Activated T-cell treated with anti-CD3 and anti-CD28 coated beads for 1 hour (primary cell): ENCODE results near the gene NUDCD3.

ENCODE experiments used
- DNase-seq: peaks from one replicate; pipeline ENCODE4 v3.0.0-alpha.2; 2020; ENCODE audit warnings: low read depth

Gene NUDCD3

GRCh38 chr7:44477938-44478337, 12.5 kb downstream of the NUDCD3 start:
- DNase-seq = no peak

- DNase-seq = peak; percentile 37
Observed at GRCh38 chr7:44477063-44477830, 13.2 kb downstream of the NUDCD3 start.

GRCh38 chr7:44476313-44476712, 14.1 kb downstream of the NUDCD3 start:
- DNase-seq = no peak

GRCh38 chr7:44473295-44473694, 17.2 kb downstream of the NUDCD3 start:
- DNase-seq = no peak

- no peak for DNase-seq
Observed at GRCh38 chr7:44472843-44473242, 17.6 kb downstream of the NUDCD3 start.

- no peak for DNase-seq
Observed at GRCh38 chr7:44471850-44472249, 18.6 kb downstream of the NUDCD3 start.

- DNase-seq = no peak
Observed at GRCh38 chr7:44471436-44471835, 19.0 kb downstream of the NUDCD3 start.

GRCh38 chr7:44470628-44471245, 19.7 kb downstream of the NUDCD3 start:
- no peak for DNase-seq

- no peak for DNase-seq
Observed at GRCh38 chr7:44470135-44470479, 20.4 kb downstream of the NUDCD3 start.

GRCh38 chr7:44469461-44470134, 20.9 kb downstream of the NUDCD3 start:
- DNase-seq = no peak

GRCh38 chr7:44467217-44467548, 23.3 kb downstream of the NUDCD3 start:
- no peak for DNase-seq

- DNase-seq = no peak
Observed at GRCh38 chr7:44466300-44467216, 23.9 kb downstream of the NUDCD3 start.

GRCh38 chr7:44465490-44465889, 25.0 kb downstream of the NUDCD3 start:
- DNase-seq = no peak

- DNase-seq = no peak
Observed at GRCh38 chr7:44463169-44463808, 27.2 kb downstream of the NUDCD3 start.

- DNase-seq = no peak
Observed at GRCh38 chr7:44461387-44461786, 29.1 kb downstream of the NUDCD3 start.

GRCh38 chr7:44460325-44460724, 30.1 kb downstream of the NUDCD3 start:
- peak; percentile 17 for DNase-seq

GRCh38 chr7:44455155-44455554, 35.3 kb downstream of the NUDCD3 start:
- no peak for DNase-seq

- no peak for DNase-seq
Observed at GRCh38 chr7:44454348-44454747, 36.1 kb downstream of the NUDCD3 start.

- no peak for DNase-seq
Observed at GRCh38 chr7:44451123-44451522, 39.3 kb downstream of the NUDCD3 start.

- DNase-seq = no peak
Observed at GRCh38 chr7:44449584-44449928, 40.9 kb downstream of the NUDCD3 start.

- DNase-seq = no peak
Observed at GRCh38 chr7:44448922-44449583, 41.4 kb downstream of the NUDCD3 start.
